HepG2 (cell line): Measurements from ENCODE around the gene ACTN4. TPM values are rescaled to one million over a fixed set of nuclear protein-coding genes. Genes with fewer than 3 reads are reported as not detected.

Experiments used
- FOSL1 ChIP-seq: sonication (generic); formaldehyde crosslinking; IDR thresholded peaks from 2 replicates; pipeline ENCODE4 v1.9.0; 2021; ENCODE audit warnings: missing genetic modification reagents, borderline replicate concordance
- KDM4B ChIP-seq: sonication (generic); formaldehyde crosslinking; IDR thresholded peaks from 2 replicates; pipeline ENCODE4 v1.4.0; 2020; ENCODE audit warnings: missing genetic modification reagents
- MAZ ChIP-seq, 2 experiments: sonication (generic) in 1 of 2; formaldehyde crosslinking in 1 of 2; IDR thresholded peaks; 2 replicates each; pipeline versions ENCODE4 v1.5.0 to v1.6.1; 2012 to 2020; ENCODE audit warnings: low read depth in 2 of 2, mild to moderate bottlenecking in 2 of 2, borderline replicate concordance in 1 of 2, improper control_type of control experiment in 1 of 2, low read length in 1 of 2, missing genetic modification reagents in 1 of 2, moderate library complexity in 1 of 2
- MTF2 ChIP-seq: sonication (generic); formaldehyde crosslinking; IDR thresholded peaks from 2 replicates; pipeline ENCODE4 v1.5.0; 2020; ENCODE audit warnings: missing genetic modification reagents, borderline replicate concordance
- MYC ChIP-seq: sonication (generic); formaldehyde crosslinking; IDR thresholded peaks from 2 replicates; pipeline ENCODE4 v1.9.0; 2021; ENCODE audit warnings: missing genetic modification reagents, borderline replicate concordance
- SIN3A ChIP-seq: IDR thresholded peaks from 2 replicates; pipeline ENCODE4 v1.6.1; 2011; ENCODE audit warnings: low read depth, mild to moderate bottlenecking, control low read depth, low read length, borderline replicate concordance
- SMAD9 ChIP-seq: sonication (generic); formaldehyde crosslinking; IDR thresholded peaks from 2 replicates; pipeline ENCODE4 v1.5.1; 2020; ENCODE audit warnings: mild to moderate bottlenecking, missing genetic modification reagents
- SP1 ChIP-seq, 2 experiments: fragments of 450-650 bp in 1 of 2; sonication (generic) in 1 of 2; formaldehyde crosslinking in 1 of 2; IDR thresholded peaks; 2 replicates each; pipeline versions ENCODE4 v1.4.0 to v1.6.1; 2016 to 2020; ENCODE audit warnings: missing genetic modification reagents in 1 of 2
- THAP11 ChIP-seq: IDR thresholded peaks from 2 replicates; pipeline ENCODE4 v1.6.1; 2016; ENCODE audit warnings: missing biosample characterization, missing genetic modification reagents
- THAP8 ChIP-seq: sonication (generic); formaldehyde crosslinking; IDR thresholded peaks from 2 replicates; pipeline ENCODE4 v1.5.1; 2020; ENCODE audit warnings: missing genetic modification reagents, mild to moderate bottlenecking, borderline replicate concordance
- ZKSCAN8 ChIP-seq: IDR thresholded peaks from 2 replicates; pipeline ENCODE4 v1.6.1; 2016; ENCODE audit warnings: borderline replicate concordance, missing genetic modification reagents, missing compliant biosample characterization
- ZMYM3 ChIP-seq: sonication (generic); formaldehyde crosslinking; IDR thresholded peaks from 2 replicates; pipeline ENCODE4 v1.5.1; 2020; ENCODE audit warnings: mild to moderate bottlenecking, missing genetic modification reagents
- ZNF318 ChIP-seq: sonication (generic); formaldehyde crosslinking; IDR thresholded peaks from 2 replicates; pipeline ENCODE4 v1.4.0; 2020; ENCODE audit warnings: mild to moderate bottlenecking, missing genetic modification reagents
- ZNF343 ChIP-seq: sonication (generic); formaldehyde crosslinking; IDR thresholded peaks from 2 replicates; pipeline ENCODE4 v1.4.0; 2020; ENCODE audit warnings: mild to moderate bottlenecking, missing genetic modification reagents
- ZNF496 ChIP-seq: sonication (generic); formaldehyde crosslinking; IDR thresholded peaks from 2 replicates; pipeline ENCODE4 v1.8.1; 2023; ENCODE audit warnings: mild to moderate bottlenecking, moderate library complexity, missing genetic modification reagents; ENCODE audit not compliant: insufficient replicate concordance
- ZNF558 ChIP-seq: sonication (generic); formaldehyde crosslinking; IDR thresholded peaks from 2 replicates; pipeline ENCODE4 v1.9.0; 2022; ENCODE audit warnings: mild to moderate bottlenecking, missing genetic modification reagents, borderline replicate concordance
- ZNF580 ChIP-seq: IDR thresholded peaks from 2 replicates; pipeline ENCODE4 v1.6.1; 2016; ENCODE audit warnings: low read depth, borderline replicate concordance
- ZNF644 ChIP-seq: IDR thresholded peaks from 2 replicates; pipeline ENCODE4 v1.6.1; 2016; ENCODE audit warnings: low read depth
- ZSCAN29 ChIP-seq: sonication (generic); formaldehyde crosslinking; conservative IDR thresholded peaks from 2 replicates; pipeline ENCODE4 v1.4.0; 2020; ENCODE audit warnings: mild to moderate bottlenecking, missing genetic modification reagents
- ZSCAN30 ChIP-seq: sonication (generic); formaldehyde crosslinking; IDR thresholded peaks from 2 replicates; pipeline ENCODE4 v1.5.0; 2020; ENCODE audit warnings: mild to moderate bottlenecking, missing genetic modification reagents
- polyA plus RNA-seq, 8 experiments: library from polyadenylated mRNA; depleted of rRNA in 3 of 8; stranded (reverse) in 7 of 8; unstranded in 1 of 8; fragments of >200 nt; fragmentation: Illumina TruSeq in 4 of 8; extraction: Trizol in 4 of 8; gene quantifications; 2 replicates each; pipeline versions ENCODE4 v1.2.1 to v1.2.3, GENCODE V29; 2011 to 2016; ENCODE audit warnings: low read depth in 4 of 8, missing spikeins in 1 of 8, mixed read lengths in 1 of 8; ENCODE audit not compliant: insufficient read depth in 1 of 8
- total RNA-seq, 5 experiments: library from RNA; depleted of rRNA; stranded (reverse); fragments of >200 nt; fragmentation: Illumina TruSeq; extraction: Trizol; gene quantifications; 2 replicates each; pipeline ENCODE4 v1.2.3, GENCODE V29; 2016; ENCODE audit warnings: low read depth in 1 of 5

Gene ACTN4
- total and polyA plus RNA-seq, 2 of the 13 experiments (the other 11 are each of a cell fraction or from before 2014, with no cell fraction given) = 171 to 192 TPM

- TF ChIP-seq ZNF318 (CRISPR knock-in tag) (no peak), ZSCAN29 (CRISPR knock-in tag) (0 out of 2 replicates have a peak, but pooled peaks have one; percentile 24), MAZ (IDR thresholded peaks at IDR 0.05; ENCODE audit: borderline replicate concordance, low read depth, low read length) (no peak), MAZ (CRISPR knock-in tag; IDR thresholded peaks at IDR 0.05; ENCODE audit: low read depth) (no peak), SP1 (IDR thresholded peaks at IDR 0.05) (no peak), SP1 (CRISPR knock-in tag; IDR thresholded peaks at IDR 0.05) (0 out of 2 replicates have a peak, but pooled peaks have one; percentile 30), ZNF343 (CRISPR knock-in tag) (no peak; the same call in 1 of the 2 replicates), ZNF558 (CRISPR knock-in tag) (no peak), ZKSCAN8 (CRISPR knock-in tag) (no peak), SIN3A (no peak), SMAD9 (CRISPR knock-in tag) (no peak), MYC (CRISPR knock-in tag) (peak; percentile 23; the same call in 1 of the 2 replicates), ZSCAN30 (CRISPR knock-in tag) (no peak), FOSL1 (CRISPR knock-in tag) (no peak), THAP8 (CRISPR knock-in tag) (no peak), ZNF496 (CRISPR knock-in tag) (no peak), KDM4B (CRISPR knock-in tag) (no peak), THAP11 (CRISPR knock-in tag) (peak; percentile 70), ZNF580 (CRISPR knock-in tag) (no peak), ZMYM3 (CRISPR knock-in tag) (no peak; the same call in 1 of the 2 replicates), MTF2 (CRISPR knock-in tag) (no peak), ZNF644 (CRISPR knock-in tag) (0 out of 2 replicates have a peak, but pooled peaks have one; percentile 37)
Observed at GRCh38 chr19:38721979-38722773, 74.7 kb downstream of the ACTN4 start (continued).
